HL-60 (cell line): Measurements from ENCODE around the gene TRIP6.

ENCODE experiments used
- POLR2AphosphoS5 ChIP-seq: IDR thresholded peaks from 2 replicates; pipeline ENCODE4 v1.6.1; 2012; ENCODE audit warnings: low read depth
- SPI1 ChIP-seq: IDR thresholded peaks from 2 replicates; pipeline ENCODE4 v1.6.1; 2012; ENCODE audit warnings: low read depth, mild to moderate bottlenecking, borderline replicate concordance
- TF ChIP-seq, protein P1 (sequence below): IDR thresholded peaks from one replicate; pipeline ENCODE4 v1.5.1; 2011; ENCODE audit warnings: low read length, control low read depth, inconsistent platforms; ENCODE audit not compliant: insufficient read depth
- TF ChIP-seq, protein P2 (sequence below): IDR thresholded peaks from 2 replicates; pipeline ENCODE4 v1.6.1; 2012; ENCODE audit warnings: low read depth; ENCODE audit not compliant: insufficient replicate concordance

GRCh38 chr7:100839361-100839760 lies 27.8 kb upstream of the TRIP6 start:
- TF ChIP-seq, protein P1, sequence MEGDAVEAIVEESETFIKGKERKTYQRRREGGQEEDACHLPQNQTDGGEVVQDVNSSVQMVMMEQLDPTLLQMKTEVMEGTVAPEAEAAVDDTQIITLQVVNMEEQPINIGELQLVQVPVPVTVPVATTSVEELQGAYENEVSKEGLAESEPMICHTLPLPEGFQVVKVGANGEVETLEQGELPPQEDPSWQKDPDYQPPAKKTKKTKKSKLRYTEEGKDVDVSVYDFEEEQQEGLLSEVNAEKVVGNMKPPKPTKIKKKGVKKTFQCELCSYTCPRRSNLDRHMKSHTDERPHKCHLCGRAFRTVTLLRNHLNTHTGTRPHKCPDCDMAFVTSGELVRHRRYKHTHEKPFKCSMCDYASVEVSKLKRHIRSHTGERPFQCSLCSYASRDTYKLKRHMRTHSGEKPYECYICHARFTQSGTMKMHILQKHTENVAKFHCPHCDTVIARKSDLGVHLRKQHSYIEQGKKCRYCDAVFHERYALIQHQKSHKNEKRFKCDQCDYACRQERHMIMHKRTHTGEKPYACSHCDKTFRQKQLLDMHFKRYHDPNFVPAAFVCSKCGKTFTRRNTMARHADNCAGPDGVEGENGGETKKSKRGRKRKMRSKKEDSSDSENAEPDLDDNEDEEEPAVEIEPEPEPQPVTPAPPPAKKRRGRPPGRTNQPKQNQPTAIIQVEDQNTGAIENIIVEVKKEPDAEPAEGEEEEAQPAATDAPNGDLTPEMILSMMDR, result no peak
- no peak for TF ChIP-seq POLR2AphosphoS5
- TF ChIP-seq, protein P2, sequence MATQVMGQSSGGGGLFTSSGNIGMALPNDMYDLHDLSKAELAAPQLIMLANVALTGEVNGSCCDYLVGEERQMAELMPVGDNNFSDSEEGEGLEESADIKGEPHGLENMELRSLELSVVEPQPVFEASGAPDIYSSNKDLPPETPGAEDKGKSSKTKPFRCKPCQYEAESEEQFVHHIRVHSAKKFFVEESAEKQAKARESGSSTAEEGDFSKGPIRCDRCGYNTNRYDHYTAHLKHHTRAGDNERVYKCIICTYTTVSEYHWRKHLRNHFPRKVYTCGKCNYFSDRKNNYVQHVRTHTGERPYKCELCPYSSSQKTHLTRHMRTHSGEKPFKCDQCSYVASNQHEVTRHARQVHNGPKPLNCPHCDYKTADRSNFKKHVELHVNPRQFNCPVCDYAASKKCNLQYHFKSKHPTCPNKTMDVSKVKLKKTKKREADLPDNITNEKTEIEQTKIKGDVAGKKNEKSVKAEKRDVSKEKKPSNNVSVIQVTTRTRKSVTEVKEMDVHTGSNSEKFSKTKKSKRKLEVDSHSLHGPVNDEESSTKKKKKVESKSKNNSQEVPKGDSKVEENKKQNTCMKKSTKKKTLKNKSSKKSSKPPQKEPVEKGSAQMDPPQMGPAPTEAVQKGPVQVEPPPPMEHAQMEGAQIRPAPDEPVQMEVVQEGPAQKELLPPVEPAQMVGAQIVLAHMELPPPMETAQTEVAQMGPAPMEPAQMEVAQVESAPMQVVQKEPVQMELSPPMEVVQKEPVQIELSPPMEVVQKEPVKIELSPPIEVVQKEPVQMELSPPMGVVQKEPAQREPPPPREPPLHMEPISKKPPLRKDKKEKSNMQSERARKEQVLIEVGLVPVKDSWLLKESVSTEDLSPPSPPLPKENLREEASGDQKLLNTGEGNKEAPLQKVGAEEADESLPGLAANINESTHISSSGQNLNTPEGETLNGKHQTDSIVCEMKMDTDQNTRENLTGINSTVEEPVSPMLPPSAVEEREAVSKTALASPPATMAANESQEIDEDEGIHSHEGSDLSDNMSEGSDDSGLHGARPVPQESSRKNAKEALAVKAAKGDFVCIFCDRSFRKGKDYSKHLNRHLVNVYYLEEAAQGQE, result no peak
- no peak for TF ChIP-seq SPI1
